ENCODE results near the gene SLC13A4. TPM values are rescaled to one million over a fixed set of nuclear protein-coding genes. Genes with fewer than 3 reads are reported as not detected.
A peak's percentile ranks its signal among the peaks of the same experiment; 100 is the strongest.

SLC13A4 gene
- total RNA-seq, 4 donors from 2014 or later: not detected

GRCh38 chr7:135753616-135754413 is 25.8 kb upstream of the SLC13A4 start:
- 94% methylated on average over 8 of the region's 8 CpGs for whole genome bisulfite sequencing
- Histone ChIP-seq H3K9me3 (no peaks in the 10 kb centered on the region), H3K27me3 (no peaks in the 10 kb centered on the region), H3K4me3 (no peak overlapping the region), H3K4me1 (peaks cover 5 to 25% (median 17%) of the 10 kb centered on the region in 4 donors), H3K36me3 (no peaks in the 10 kb centered on the region), H3K27ac (replicated peaks in 1 of 4) (no peak overlapping the region)
- TF ChIP-seq EP300 (IDR thresholded peaks at IDR 0.05) (no peak), POLR2AphosphoS5 (IDR thresholded peaks at IDR 0.05) (no peak), POLR2A (IDR thresholded peaks at IDR 0.05; ENCODE audit: low read depth) (no peak)
- TF ChIP-seq, protein P1, sequence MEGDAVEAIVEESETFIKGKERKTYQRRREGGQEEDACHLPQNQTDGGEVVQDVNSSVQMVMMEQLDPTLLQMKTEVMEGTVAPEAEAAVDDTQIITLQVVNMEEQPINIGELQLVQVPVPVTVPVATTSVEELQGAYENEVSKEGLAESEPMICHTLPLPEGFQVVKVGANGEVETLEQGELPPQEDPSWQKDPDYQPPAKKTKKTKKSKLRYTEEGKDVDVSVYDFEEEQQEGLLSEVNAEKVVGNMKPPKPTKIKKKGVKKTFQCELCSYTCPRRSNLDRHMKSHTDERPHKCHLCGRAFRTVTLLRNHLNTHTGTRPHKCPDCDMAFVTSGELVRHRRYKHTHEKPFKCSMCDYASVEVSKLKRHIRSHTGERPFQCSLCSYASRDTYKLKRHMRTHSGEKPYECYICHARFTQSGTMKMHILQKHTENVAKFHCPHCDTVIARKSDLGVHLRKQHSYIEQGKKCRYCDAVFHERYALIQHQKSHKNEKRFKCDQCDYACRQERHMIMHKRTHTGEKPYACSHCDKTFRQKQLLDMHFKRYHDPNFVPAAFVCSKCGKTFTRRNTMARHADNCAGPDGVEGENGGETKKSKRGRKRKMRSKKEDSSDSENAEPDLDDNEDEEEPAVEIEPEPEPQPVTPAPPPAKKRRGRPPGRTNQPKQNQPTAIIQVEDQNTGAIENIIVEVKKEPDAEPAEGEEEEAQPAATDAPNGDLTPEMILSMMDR (IDR thresholded peaks at IDR 0.05): no peak
- DNase-seq (ENCODE audit: extremely low spot score): no peak
- intact Hi-C loops (cut with DNase I): no loop called here

- no CpG with 5 or more reads among the region's 11 CpGs for WGBS
- peak; percentile 93 for DNase-seq (ENCODE audit: extremely low spot score)
- intact Hi-C loops (cut with DNase I): no loop called here
- Histone ChIP-seq H3K4me3 (peak within 1 kb of the TSS; percentile 14 to 32 (median 24)), H3K27ac (replicated peaks in 1 of 4) (peak within 1 kb of the TSS; percentile 58 to 76 (median 68)), H3K36me3 (no peaks in the 10 kb centered on the region), H3K9me3 (no peaks in the 10 kb centered on the region), H3K4me1 (peaks cover 8 to 25% (median 16%) of the 10 kb centered on the region in 4 donors), H3K27me3 (no peaks in the 10 kb centered on the region)
- TF ChIP-seq POLR2A (IDR thresholded peaks at IDR 0.05; ENCODE audit: low read depth) (no peak), EP300 (IDR thresholded peaks at IDR 0.05) (no peak), POLR2AphosphoS5 (IDR thresholded peaks at IDR 0.05) (peak; percentile 26 to 43)
- TF ChIP-seq, protein P1 (IDR thresholded peaks at IDR 0.05): no peak
Observed at GRCh38 chr7:135748770-135749169, 20.8 kb upstream of the SLC13A4 start, which contains the start of gene FAM180A. Gene FAM180A (minus strand): TSS chr7:135748813. CDS start chr7:135748580, 233 bp downstream.

- intact Hi-C loops (cut with DNase I): no loop called here
- peaks cover 8 to 25% (median 16%) of the 10 kb centered on the region in 4 donors for H3K4me1 ChIP-seq
- no peak for DNase-seq (ENCODE audit: extremely low spot score)
- H3K36me3 ChIP-seq: no peaks in the 10 kb centered on the region
- peak overlapping the region in 1 of 4 donors; percentile 58 for H3K27ac ChIP-seq (replicated peaks in 1 of 4)
- TF ChIP-seq POLR2AphosphoS5 (IDR thresholded peaks at IDR 0.05) (no peak), EP300 (IDR thresholded peaks at IDR 0.05) (no peak), POLR2A (IDR thresholded peaks at IDR 0.05; ENCODE audit: low read depth) (no peak)
- TF ChIP-seq, protein P1 (IDR thresholded peaks at IDR 0.05): no peak
- H3K27me3 ChIP-seq: no peaks in the 10 kb centered on the region
- H3K9me3 ChIP-seq: no peaks in the 10 kb centered on the region
- H3K4me3 ChIP-seq: peak overlapping the region in 1 of 4 donors; percentile 30
- WGBS: 94% methylated on average over 8 of the region's 8 CpGs
Observed at GRCh38 chr7:135747366-135747765, 19.4 kb upstream of the SLC13A4 start.

DNA sequence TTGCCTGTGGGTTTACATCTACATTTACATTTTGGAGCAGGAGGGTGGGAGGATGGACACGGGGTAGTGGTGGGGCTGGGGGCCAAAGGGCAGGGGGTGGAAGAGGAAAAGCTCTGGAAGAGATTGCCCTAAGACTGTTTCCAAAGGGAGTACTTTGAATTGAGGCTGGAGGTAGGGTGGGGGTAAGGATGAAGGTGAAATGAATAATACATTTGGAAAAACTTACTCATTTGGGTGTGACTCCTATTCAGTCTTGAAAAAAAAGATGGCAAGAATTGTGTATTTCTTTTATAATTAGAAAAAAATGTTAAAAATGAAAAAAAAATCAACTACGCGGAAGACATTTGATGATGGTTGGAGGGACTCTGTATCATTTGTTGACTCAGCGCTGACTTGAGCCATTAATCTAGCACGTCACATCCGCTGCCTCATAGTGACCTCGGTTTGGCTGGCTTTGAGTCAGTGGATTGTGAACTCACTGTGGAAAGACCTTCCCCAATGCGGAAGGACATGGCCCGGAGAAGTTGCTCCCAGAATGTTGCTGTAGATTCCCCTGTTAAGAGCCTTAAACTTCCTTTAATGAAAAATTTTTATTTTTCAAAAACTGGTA is 17.8 kb upstream of the SLC13A4 start:
- intact Hi-C loops (cut with DNase I): no loop called here
- Histone ChIP-seq H3K9me3 (no peaks in the 10 kb centered on the region), H3K36me3 (no peaks in the 10 kb centered on the region), H3K4me1 (peaks cover 8 to 25% (median 17%) of the 10 kb centered on the region in 4 donors), H3K4me3 (no peak overlapping the region), H3K27me3 (no peaks in the 10 kb centered on the region), H3K27ac (replicated peaks in 1 of 4) (peak overlapping the region in 3 of 4 donors; percentile 31 to 47 (median 42))
- no peak for DNase-seq (ENCODE audit: extremely low spot score)
- TF ChIP-seq EP300 (IDR thresholded peaks at IDR 0.05) (no peak), POLR2AphosphoS5 (IDR thresholded peaks at IDR 0.05) (peak in 1 of 2 donors; percentile 25)
- 69% methylated on average over 9 of the region's 9 CpGs for WGBS

Data from esophagus muscularis mucosa (tissue), 4 donors.